ENCODE data around the gene SERP2.

SERP2 gene

GRCh38 chr13:44436589-44437337 is 63.1 kb downstream of the SERP2 start:
- peak; percentile 98 for DNase-seq

- DNase-seq, result no peak
These were observed 64.0 kb downstream of the SERP2 start for GRCh38 chr13:44437356-44438233.

GRCh38 chr13:44438234-44438579 is 64.6 kb downstream of the SERP2 start:
- no peak for DNase-seq

- DNase-seq, result no peak
These were observed 65.9 kb downstream of the SERP2 start for GRCh38 chr13:44439452-44440024.

- no peak for DNase-seq
These were observed 66.5 kb downstream of the SERP2 start for GRCh38 chr13:44440046-44440608.
